8988T (cell line): ENCODE measurements around the gene PPM1K.
"Not testable (repeated sequence)": the region's sequence is repeated elsewhere in the genome, so short reads cannot be mapped to it uniquely, and the experiment has no call there.

ENCODE experiments used
- DNase-seq: peaks from one replicate; pipeline ENCODE4 v3.0.0; 2011

Gene PPM1K

GRCh38 chr4:88284439-88285234, at the start of gene PPM1K:
Gene PPM1K (minus strand): TSS chr4:88284561. CDS start chr4:88278583, 5,978 bp downstream.
- DNase-seq: peak; percentile 46

GRCh38 chr4:88333741-88334405, 49.5 kb upstream of the PPM1K start:
- DNase-seq: no peak

GRCh38 chr4:88327665-88328064, 43.3 kb upstream of the PPM1K start:
- no peak for DNase-seq

- DNase-seq: no peak
These were observed 36.5 kb upstream of the PPM1K start for GRCh38 chr4:88320780-88321373.

- DNase-seq: no peak
These were observed 35.9 kb upstream of the PPM1K start for GRCh38 chr4:88320224-88320779.

- no peak for DNase-seq
These were observed 34.5 kb upstream of the PPM1K start for GRCh38 chr4:88318751-88319350.

- no peak for DNase-seq
These were observed 31.2 kb upstream of the PPM1K start for GRCh38 chr4:88315460-88316017.

GRCh38 chr4:88313088-88313624, 28.8 kb upstream of the PPM1K start:
- not testable (repeated sequence) for DNase-seq

- no peak for DNase-seq
These were observed 24.2 kb upstream of the PPM1K start for GRCh38 chr4:88308587-88308986.

- DNase-seq: no peak
These were observed 13.5 kb upstream of the PPM1K start for GRCh38 chr4:88297725-88298454.

GRCh38 chr4:88297212-88297516, 12.8 kb upstream of the PPM1K start:
- DNase-seq: no peak

GRCh38 chr4:88296413-88297211, 12.3 kb upstream of the PPM1K start:
- DNase-seq: no peak

- DNase-seq: no peak
These were observed 11.3 kb upstream of the PPM1K start for GRCh38 chr4:88295656-88296055.

GRCh38 chr4:88291003-88291402, 6.6 kb upstream of the PPM1K start:
- DNase-seq: no peak

GRCh38 chr4:88286897-88287296, 2.5 kb upstream of the PPM1K start:
- no peak for DNase-seq

GRCh38 chr4:88285235-88285653, 883 bp upstream of the PPM1K start:
- no peak for DNase-seq

- no peak for DNase-seq
These were observed 511 bp downstream of the PPM1K start for GRCh38 chr4:88283661-88284438.

- DNase-seq: no peak
These were observed 4.0 kb downstream of the PPM1K start for GRCh38 chr4:88280228-88280795.

- no peak for DNase-seq
These were observed 6.6 kb downstream of the PPM1K start for GRCh38 chr4:88277711-88278225.
